GM12873 (cell line): Measurements from ENCODE around the gene MRAP2.

Experiments used
- CTCF ChIP-seq: IDR thresholded peaks from 2 replicates; pipeline ENCODE4 v1.5.1; 2012; ENCODE audit warnings: low read depth, mild to moderate bottlenecking, moderate library complexity, low read length, control low read depth; ENCODE audit not compliant: insufficient read depth; ENCODE audit errors: missing control alignments

The MRAP2 gene

GRCh38 chr6:84135291-84135690 is 101.7 kb downstream of the MRAP2 start:
- no peak for TF ChIP-seq CTCF

- TF ChIP-seq CTCF: no peak
Measured at GRCh38 chr6:84136364-84137050, 102.9 kb downstream of the MRAP2 start.

- no peak for TF ChIP-seq CTCF
Measured at GRCh38 chr6:84137051-84137375, 103.4 kb downstream of the MRAP2 start.

- no peak for TF ChIP-seq CTCF
Measured at GRCh38 chr6:84137989-84138575, 104.5 kb downstream of the MRAP2 start.

GRCh38 chr6:84139311-84139710 is 105.7 kb downstream of the MRAP2 start:
- no peak for TF ChIP-seq CTCF
